Stimulated activated CD8-positive, alpha-beta memory T cell treated with anti-CD3 and anti-CD28 coated beads, Interleukin-2, amount 100 ng/mL, for 1 hour (primary cell): ENCODE results near the gene MEF2B.

Experiments used
- DNase-seq, 2 donors: peaks; one replicate each; pipeline ENCODE4 v3.0.0-alpha.2; 2020; ENCODE audit warnings: low read depth in 2 of 2

The MEF2B gene

GRCh38 chr19:19170053-19170872, at the start of gene MEF2B:
Gene MEF2B (minus strand): TSS chr19:19170263. CDS start chr19:19150735, 19,528 bp downstream.
- peak; percentile 40 to 53 for DNase-seq

GRCh38 chr19:19218911-19219310, 48.8 kb upstream of the MEF2B start:
- DNase-seq = no peak

- DNase-seq = no peak
Measured at GRCh38 chr19:19217099-19217498, 47.0 kb upstream of the MEF2B start.

- no peak for DNase-seq
Measured at GRCh38 chr19:19215792-19216191, 45.7 kb upstream of the MEF2B start.

GRCh38 chr19:19214892-19215291, 44.8 kb upstream of the MEF2B start:
- DNase-seq = no peak

- DNase-seq = no peak
Measured at GRCh38 chr19:19214159-19214490, 44.1 kb upstream of the MEF2B start.

- no peak for DNase-seq
Measured at GRCh38 chr19:19213426-19214158, 43.5 kb upstream of the MEF2B start.

- DNase-seq = no peak
Measured at GRCh38 chr19:19212916-19213315, 42.9 kb upstream of the MEF2B start.

GRCh38 chr19:19211499-19212420, 41.7 kb upstream of the MEF2B start, which contains the start of gene NCAN:
Gene NCAN (plus strand): TSS chr19:19211958. CDS start chr19:19216954, 4,996 bp downstream.
- DNase-seq = no peak

GRCh38 chr19:19209372-19209771, 39.3 kb upstream of the MEF2B start:
- no peak for DNase-seq

- DNase-seq = no peak
Measured at GRCh38 chr19:19207637-19208572, 37.8 kb upstream of the MEF2B start.

GRCh38 chr19:19206938-19207337, 36.9 kb upstream of the MEF2B start:
- DNase-seq = no peak

- no peak for DNase-seq
Measured at GRCh38 chr19:19205416-19206410, 35.6 kb upstream of the MEF2B start.

GRCh38 chr19:19204181-19204580, 34.1 kb upstream of the MEF2B start:
- DNase-seq = no peak

GRCh38 chr19:19203012-19203856, 33.2 kb upstream of the MEF2B start, which contains the start of gene NR2C2AP:
Gene NR2C2AP (minus strand): TSS chr19:19203414. CDS start chr19:19203060, 354 bp downstream.
- DNase-seq = peak; percentile 82

GRCh38 chr19:19202707-19203011, 32.6 kb upstream of the MEF2B start:
- DNase-seq = no peak

- DNase-seq = no peak
Measured at GRCh38 chr19:19201697-19202630, 31.9 kb upstream of the MEF2B start.

GRCh38 chr19:19193926-19194325, 23.9 kb upstream of the MEF2B start:
- no peak for DNase-seq
